Measurements from ENCODE around the gene LCN15. TPM values are rescaled to one million over a fixed set of nuclear protein-coding genes. Genes with fewer than 3 reads are reported as not detected.
A peak's percentile ranks its signal among the peaks of the same experiment; 100 is the strongest.

LCN15 gene
- 0.03 TPM for polyA plus RNA-seq (2013, experiment 1 of 2)
- polyA plus RNA-seq (2013, experiment 2 of 2) = 0.08 TPM

GRCh38 chr9:136764301-136764891, at the start of gene LCN15:
Gene LCN15, minus strand, starts transcription at chr9:136764518. Its CDS starts 30 bp downstream, at chr9:136764488.
- Histone ChIP-seq H3K4me2 (ENCODE audit: insufficient read depth, low read length, poor library complexity, severe bottlenecking) (peak within 1 kb of the TSS; percentile 18), H2BK15ac (ENCODE audit: low read length) (peak within 1 kb of the TSS; percentile 99), H4K91ac (ENCODE audit: low read depth, low read length, poor library complexity) (peak within 1 kb of the TSS; percentile 85), H3K14ac (ENCODE audit: low read length) (peak within 1 kb of the TSS; percentile 9), H3K23ac (ENCODE audit: low read depth, low read length, poor library complexity) (peak within 1 kb of the TSS; percentile 85), H3K4me1 (ENCODE audit: control insufficient read depth in 2 of 2, insufficient read depth in 1 of 2, low read depth in 1 of 2, low read length in 2 of 2) (peaks cover 10 to 11% of the 10 kb centered on the region in 2 donors), H3K4me3 (ENCODE audit: low read length in 2 of 2) (no peak within 1 kb of the TSS), H3K27ac (replicated peaks; ENCODE audit: low read length) (peak within 1 kb of the TSS; percentile 46), H2AFZ (ENCODE audit: low read length) (no peak within 1 kb of the TSS), H3K4ac (ENCODE audit: low read length) (peak within 1 kb of the TSS; percentile 89), H4K8ac (ENCODE audit: low read depth, low read length) (no peak within 1 kb of the TSS), H3K9me3 (replicated peaks in 1 of 2; ENCODE audit: control insufficient read depth in 2 of 2, insufficient read depth in 1 of 2, low read depth in 1 of 2, low read length in 2 of 2) (no peaks in the 10 kb centered on the region), H3K27me3 (ENCODE audit: control insufficient read depth in 3 of 3, insufficient read depth in 3 of 3, low read depth in 1 of 3, low read length in 3 of 3) (peaks cover 0 to 9% (median 2%) of the 10 kb centered on the region in 3 experiments), H3K9ac (ENCODE audit: low read depth, low read length, poor library complexity) (peak within 1 kb of the TSS; percentile 77), H2AK5ac (ENCODE audit: low read depth, low read length) (peak within 1 kb of the TSS; percentile 99), H3K79me1 (ENCODE audit: low read depth, low read length) (no peaks in the 10 kb centered on the region), H3K18ac (ENCODE audit: low read length) (peak within 1 kb of the TSS; percentile 97), H2BK12ac (ENCODE audit: low read length) (peak within 1 kb of the TSS; percentile 97), H2BK120ac (ENCODE audit: low read depth, low read length) (peak within 1 kb of the TSS; percentile 87), H3K36me3 (replicated peaks in 1 of 2; ENCODE audit: control insufficient read depth in 2 of 2, insufficient read depth in 2 of 2, low read length in 2 of 2) (no peaks in the 10 kb centered on the region), H2BK5ac (ENCODE audit: low read length) (peak within 1 kb of the TSS; percentile 93)
- no CpG with 5 or more reads among the region's 14 CpGs for WGBS, 2 donors (ENCODE audit: extremely low coverage in 2 of 2, insufficient read length in 2 of 2, insufficient replicate concordance in 1 of 2)
- no peak for DNase-seq (ENCODE audit: low spot score)

- H2BK5ac ChIP-seq (ENCODE audit: low read length) = no peak overlapping the region
- WGBS, 2 donors (ENCODE audit: extremely low coverage in 2 of 2, insufficient read length in 2 of 2, insufficient replicate concordance in 1 of 2) = no CpG with 5 or more reads among the region's 14 CpGs
Measured at GRCh38 chr9:136808806-136809158, 44.5 kb upstream of the LCN15 start.

GRCh38 chr9:136808075-136808805, 43.9 kb upstream of the LCN15 start:
- Histone ChIP-seq H3K27ac (replicated peaks; ENCODE audit: low read length) (no peak overlapping the region), H2BK120ac (ENCODE audit: low read depth, low read length) (no peak overlapping the region), H3K4ac (ENCODE audit: low read length) (peak overlapping the region; percentile 53), H3K4me2 (ENCODE audit: insufficient read depth, low read length, poor library complexity, severe bottlenecking) (peak overlapping the region; percentile 49), H3K27me3 (ENCODE audit: control insufficient read depth in 3 of 3, insufficient read depth in 3 of 3, low read depth in 1 of 3, low read length in 3 of 3) (no peaks in the 10 kb centered on the region), H3K4me1 (ENCODE audit: control insufficient read depth in 2 of 2, insufficient read depth in 1 of 2, low read depth in 1 of 2, low read length in 2 of 2) (peaks cover 8 to 15% of the 10 kb centered on the region in 2 donors), H4K91ac (ENCODE audit: low read depth, low read length, poor library complexity) (no peak overlapping the region), H3K9me3 (replicated peaks in 1 of 2; ENCODE audit: control insufficient read depth in 2 of 2, insufficient read depth in 1 of 2, low read depth in 1 of 2, low read length in 2 of 2) (peaks cover 2% of the 10 kb centered on the region in 2 donors), H4K8ac (ENCODE audit: low read depth, low read length) (no peak overlapping the region), H3K4me3 (ENCODE audit: low read length in 2 of 2) (peak overlapping the region; percentile 91 to 96), H2AFZ (ENCODE audit: low read length) (peak overlapping the region; percentile 88), H3K36me3 (replicated peaks in 1 of 2; ENCODE audit: control insufficient read depth in 2 of 2, insufficient read depth in 2 of 2, low read length in 2 of 2) (peaks cover 8 to 63% of the 10 kb centered on the region in 2 donors), H2AK5ac (ENCODE audit: low read depth, low read length) (peak overlapping the region; percentile 99), H3K79me1 (ENCODE audit: low read depth, low read length) (peaks cover 12% of the 10 kb centered on the region), H3K14ac (ENCODE audit: low read length) (peak overlapping the region; percentile 89), H2BK12ac (ENCODE audit: low read length) (no peak overlapping the region), H3K18ac (ENCODE audit: low read length) (peak overlapping the region; percentile 96), H3K23ac (ENCODE audit: low read depth, low read length, poor library complexity) (peak overlapping the region; percentile 97), H2BK5ac (ENCODE audit: low read length) (peak overlapping the region; percentile 90), H3K9ac (ENCODE audit: low read depth, low read length, poor library complexity) (peak overlapping the region; percentile 93), H2BK15ac (ENCODE audit: low read length) (no peak overlapping the region)
- no peak for DNase-seq (ENCODE audit: low spot score)
- no CpG with 5 or more reads among the region's 93 CpGs for WGBS, 2 donors (ENCODE audit: extremely low coverage in 2 of 2, insufficient read length in 2 of 2, insufficient replicate concordance in 1 of 2)

More at GRCh38 chr9:136808806-136809158, 44.5 kb upstream of the LCN15 start:
- H3K9me3 ChIP-seq (replicated peaks in 1 of 2; ENCODE audit: control insufficient read depth in 2 of 2, insufficient read depth in 1 of 2, low read depth in 1 of 2, low read length in 2 of 2) = peaks cover 2% of the 10 kb centered on the region in 2 donors
- no peak overlapping the region for H2AK5ac ChIP-seq (ENCODE audit: low read depth, low read length)
- no peak overlapping the region for H3K14ac ChIP-seq (ENCODE audit: low read length)
- no peak overlapping the region for H3K4ac ChIP-seq (ENCODE audit: low read length)
- H3K4me3 ChIP-seq (ENCODE audit: low read length in 2 of 2) = peak overlapping the region; percentile 91 to 96
- peak overlapping the region; percentile 49 for H3K4me2 ChIP-seq (ENCODE audit: insufficient read depth, low read length, poor library complexity, severe bottlenecking)
- H3K4me1 ChIP-seq (ENCODE audit: control insufficient read depth in 2 of 2, insufficient read depth in 1 of 2, low read depth in 1 of 2, low read length in 2 of 2) = peaks cover 8 to 15% of the 10 kb centered on the region in 2 donors
- H4K91ac ChIP-seq (ENCODE audit: low read depth, low read length, poor library complexity) = no peak overlapping the region
- H4K8ac ChIP-seq (ENCODE audit: low read depth, low read length) = no peak overlapping the region
- H2BK15ac ChIP-seq (ENCODE audit: low read length) = no peak overlapping the region
- H3K23ac ChIP-seq (ENCODE audit: low read depth, low read length, poor library complexity) = no peak overlapping the region
- no peak for DNase-seq (ENCODE audit: low spot score)
- peak overlapping the region; percentile 88 for H2AFZ ChIP-seq (ENCODE audit: low read length)
- peaks cover 8 to 67% of the 10 kb centered on the region in 2 donors for H3K36me3 ChIP-seq (replicated peaks in 1 of 2; ENCODE audit: control insufficient read depth in 2 of 2, insufficient read depth in 2 of 2, low read length in 2 of 2)
- no peak overlapping the region for H2BK120ac ChIP-seq (ENCODE audit: low read depth, low read length)
- H3K79me1 ChIP-seq (ENCODE audit: low read depth, low read length) = peaks cover 12% of the 10 kb centered on the region
- no peak overlapping the region for H3K27ac ChIP-seq (replicated peaks; ENCODE audit: low read length)
- H3K18ac ChIP-seq (ENCODE audit: low read length) = no peak overlapping the region
- H3K27me3 ChIP-seq (ENCODE audit: control insufficient read depth in 3 of 3, insufficient read depth in 3 of 3, low read depth in 1 of 3, low read length in 3 of 3) = no peaks in the 10 kb centered on the region
- no peak overlapping the region for H2BK12ac ChIP-seq (ENCODE audit: low read length)
- no peak overlapping the region for H3K9ac ChIP-seq (ENCODE audit: low read depth, low read length, poor library complexity)

Measured in neuronal stem cell (in vitro differentiated cells).